GM21515 (cell line): ENCODE measurements around the gene SFRP2.

Source experiments
- ATAC-seq: cut with Tn5 transposase; IDR thresholded peaks from one replicate; pipeline ENCODE4 v1.9.1; 2021; ENCODE audit not compliant: unreplicated experiment

The SFRP2 gene

DNA sequence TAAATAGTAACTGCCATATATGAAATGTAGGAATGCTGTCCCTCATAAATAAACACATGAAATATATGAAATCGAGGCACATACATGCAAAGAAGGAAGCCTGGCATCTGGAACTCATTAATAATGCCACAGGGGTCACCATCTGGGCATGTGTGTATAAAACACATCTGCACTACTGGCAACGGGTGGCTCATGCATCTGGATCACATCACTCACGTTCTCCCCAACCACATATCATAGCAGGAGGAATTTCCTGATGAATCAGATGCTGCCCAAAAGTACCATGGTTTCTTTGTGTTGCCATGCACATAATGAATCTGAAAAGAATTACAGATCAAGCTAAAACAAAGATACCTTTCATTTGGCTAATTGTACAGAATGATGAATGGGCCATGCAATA is 57.6 kb downstream of the SFRP2 start:
- no peak for ATAC-seq
